Right cardiac atrium (tissue), 5 donors: ENCODE data around the gene TTC1. TPM values are rescaled to one million over a fixed set of nuclear protein-coding genes. Genes with fewer than 3 reads are reported as not detected.

Experiments
- ATAC-seq, 2 donors: fragments of 200-7000 bp; cut with Tn5 transposase; one replicate each; pipeline versions ENCODE4 v1.8.0 to v1.9.1; 2020; ENCODE audit warnings: moderate library complexity in 2 of 2, mild to moderate bottlenecking in 1 of 2
- DNase-seq, 3 donors: peaks; one replicate each; pipeline ENCODE4 v3.0.0-alpha.2; 2020
- H3K27ac ChIP-seq: one replicate; pipeline ENCODE4 v1.5.1; 2013; ENCODE audit warnings: mild to moderate bottlenecking, low read length, control low read depth, moderate library complexity
- H3K27me3 ChIP-seq: one replicate; pipeline ENCODE4 v1.6.1; 2013; ENCODE audit not compliant: control insufficient read depth, insufficient read depth
- H3K4me1 ChIP-seq: one replicate; pipeline ENCODE4 v1.6.1; 2013; ENCODE audit warnings: low read length; ENCODE audit not compliant: control insufficient read depth, insufficient read depth
- H3K4me3 ChIP-seq: one replicate; pipeline ENCODE4 v1.5.1; 2013; ENCODE audit warnings: low read length, control low read depth
- H3K9me3 ChIP-seq: one replicate; pipeline ENCODE4 v1.6.1; 2013; ENCODE audit warnings: low read length; ENCODE audit not compliant: control insufficient read depth
- WGBS: extraction: QIAGEN DNeasy Blood & Tissue Kit; methylation state at CpG from one replicate; pipeline ENCODE4 v1.1.7; 2013; 5-methylcytosine and 5-hydroxymethylcytosine counted together
- intact Hi-C, 4 donors: fragments of 100-400 bp; cut with DNase I; formaldehyde crosslinking; loops; one replicate each; pipeline versions ENCODE4 v1.11.0 to v1.14.0; 2022 to 2023
- polyA plus RNA-seq: library from polyadenylated mRNA; stranded (reverse); fragments of 200-250 nt; gene quantifications from one replicate; pipeline ENCODE4 v1.2.3, GENCODE V29; 2013
- total RNA-seq, 4 donors: library from RNA; stranded (reverse); fragmentation: NEBNext Ultra II Directional; extraction: Animal tissue kit (Norgen Biotek cat#: 25700); gene quantifications; one replicate each; pipeline ENCODE4 v1.2.1, GENCODE V29; 2021
- donor health status: healthy with polysubstance abuse.
- donor health status: DM: no; HTN: yes; CAD: no.
- donor health status: DM: no; HTN: no; CAD: no.
- donor health status: DM: no; HTN: yes; CAD: no; lungs with severe emphysema.
- donor health status: DM: yes; HTN: yes; CAD: no.

The TTC1 gene
- total and polyA plus RNA-seq, 5 donors: 79.0 to 133 (median 88.4) TPM

DNA sequence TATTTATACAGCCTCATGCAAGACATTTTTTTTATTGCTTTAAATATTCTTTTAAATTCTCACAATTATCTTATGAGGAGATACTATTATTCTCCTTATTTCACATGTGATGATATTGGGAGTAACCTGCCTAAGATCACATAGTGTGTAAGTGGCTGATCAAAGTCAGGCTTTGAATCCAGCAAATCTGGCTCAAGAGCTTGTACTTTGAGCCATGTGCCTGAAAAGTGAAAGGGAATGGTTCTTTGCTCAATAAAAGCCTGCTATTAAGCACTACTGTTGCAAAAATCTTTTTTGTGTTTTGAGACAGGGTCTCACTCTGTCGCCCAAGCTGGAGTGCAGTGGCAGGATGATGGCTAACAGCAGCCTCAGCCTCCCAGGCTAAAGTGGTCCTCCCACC is 75.2 kb downstream of the TTC1 start:
- H3K4me1 ChIP-seq: no peaks in the 10 kb centered on the region
- no peak overlapping the region for H3K4me3 ChIP-seq
- intact Hi-C loops: no loop called here
- H3K27ac ChIP-seq: no peak overlapping the region
- DNase-seq: no peak
- H3K9me3 ChIP-seq: no peaks in the 10 kb centered on the region
- 93% methylated on average over 1 of the region's 1 CpG for WGBS
- no peaks in the 10 kb centered on the region for H3K27me3 ChIP-seq
- ATAC-seq: no peak

DNA sequence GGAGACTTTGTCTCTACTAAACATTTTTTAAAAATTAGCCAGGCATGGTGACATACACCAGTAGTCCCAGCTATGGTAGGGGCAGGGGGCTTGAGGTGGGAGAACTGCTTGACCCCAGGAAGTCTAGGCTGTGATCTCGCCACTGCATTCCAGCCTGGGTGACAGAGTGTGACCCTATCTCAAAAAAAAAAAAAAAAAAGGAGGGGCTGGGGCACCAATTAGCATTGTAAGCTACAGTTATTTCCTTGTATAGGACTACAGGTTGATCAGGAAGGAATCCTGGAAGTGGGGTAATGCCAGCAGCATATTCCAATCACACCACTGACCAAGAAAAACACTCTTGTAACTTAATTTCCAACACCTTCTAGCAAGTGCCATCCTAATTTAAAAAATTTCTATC is 78.3 kb downstream of the TTC1 start:
- DNase-seq: no peak
- H3K4me1 ChIP-seq: no peaks in the 10 kb centered on the region
- intact Hi-C loops: no loop called here
- ATAC-seq: no peak
- no peak overlapping the region for H3K27ac ChIP-seq
- WGBS: 97% methylated on average over 1 of the region's 1 CpG
- H3K9me3 ChIP-seq: no peaks in the 10 kb centered on the region
- no peaks in the 10 kb centered on the region for H3K27me3 ChIP-seq
- no peak overlapping the region for H3K4me3 ChIP-seq

DNA sequence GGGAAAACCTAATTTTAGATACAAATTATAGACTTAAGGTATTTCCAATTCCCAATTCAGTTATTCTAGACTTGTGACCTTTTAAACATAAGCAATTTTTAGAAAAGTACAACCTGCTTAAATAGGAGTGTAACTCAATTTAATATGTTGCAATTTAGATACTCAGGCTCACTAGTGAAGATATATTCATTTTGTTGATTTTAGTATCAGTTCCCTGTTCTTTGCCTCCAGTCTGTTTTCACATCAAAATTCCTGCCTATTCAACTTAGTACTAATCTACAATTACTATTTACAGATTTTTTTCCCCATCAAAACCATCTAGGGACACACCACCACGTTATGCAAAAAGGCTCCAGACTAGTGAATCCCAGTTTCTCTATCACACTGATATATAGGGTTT is 79.9 kb downstream of the TTC1 start:
- H3K4me1 ChIP-seq: no peaks in the 10 kb centered on the region
- DNase-seq (no peak), ATAC-seq (no peak)
- H3K27ac ChIP-seq: no peak overlapping the region
- no peaks in the 10 kb centered on the region for H3K9me3 ChIP-seq
- H3K4me3 ChIP-seq: no peak overlapping the region
- intact Hi-C loops: no loop called here
- 82% methylated on average over 1 of the region's 1 CpG for WGBS
- H3K27me3 ChIP-seq: no peaks in the 10 kb centered on the region

GRCh38 chr5:160089531-160089930 is 80.6 kb downstream of the TTC1 start:
- H3K27me3 ChIP-seq: no peaks in the 10 kb centered on the region
- DNase-seq: no peak
- H3K27ac ChIP-seq: no peak overlapping the region
- H3K4me3 ChIP-seq: no peak overlapping the region
- H3K4me1 ChIP-seq: no peaks in the 10 kb centered on the region
- WGBS: 71% methylated on average over 2 of the region's 2 CpGs
- ATAC-seq: no peak
- H3K9me3 ChIP-seq: no peaks in the 10 kb centered on the region
- intact Hi-C loops: no loop called here

- intact Hi-C loops: no loop called here
- Histone ChIP-seq H3K4me1 (no peaks in the 10 kb centered on the region), H3K9me3 (no peaks in the 10 kb centered on the region), H3K4me3 (no peak overlapping the region), H3K27me3 (no peaks in the 10 kb centered on the region), H3K27ac (no peak overlapping the region)
- ATAC-seq: no peak
- DNase-seq: no peak
- 86% methylated on average over 1 of the region's 1 CpG for WGBS
Measured at GRCh38 chr5:160090059-160090458, 81.1 kb downstream of the TTC1 start.

- ATAC-seq: no peak
- Histone ChIP-seq H3K4me3 (no peak overlapping the region), H3K27ac (no peak overlapping the region), H3K4me1 (no peaks in the 10 kb centered on the region), H3K9me3 (no peaks in the 10 kb centered on the region), H3K27me3 (no peaks in the 10 kb centered on the region)
- no peak for DNase-seq
- intact Hi-C loops: no loop called here
- 89% methylated on average over 7 of the region's 7 CpGs for WGBS
Measured at GRCh38 chr5:160092514-160092913, 83.6 kb downstream of the TTC1 start.

GRCh38 chr5:160092960-160093707 is 84.2 kb downstream of the TTC1 start:
- ATAC-seq: no peak

GRCh38 chr5:160096178-160096577 is 87.2 kb downstream of the TTC1 start:
- WGBS: 96% methylated on average over 2 of the region's 2 CpGs
- Histone ChIP-seq H3K27ac (no peak overlapping the region), H3K4me1 (no peaks in the 10 kb centered on the region), H3K9me3 (no peaks in the 10 kb centered on the region), H3K4me3 (no peak overlapping the region), H3K27me3 (no peaks in the 10 kb centered on the region)
- no peak for ATAC-seq
- intact Hi-C loops: no loop called here
- no peak for DNase-seq

More at GRCh38 chr5:160092960-160093707, 84.2 kb downstream of the TTC1 start:
- H3K27ac ChIP-seq: no peak overlapping the region
- H3K27me3 ChIP-seq: no peaks in the 10 kb centered on the region
- no peak for DNase-seq
- H3K4me3 ChIP-seq: no peak overlapping the region
- WGBS: 93% methylated on average over 11 of the region's 11 CpGs
- intact Hi-C loops: no loop called here
- no peaks in the 10 kb centered on the region for H3K4me1 ChIP-seq
- H3K9me3 ChIP-seq: no peaks in the 10 kb centered on the region

DNA sequence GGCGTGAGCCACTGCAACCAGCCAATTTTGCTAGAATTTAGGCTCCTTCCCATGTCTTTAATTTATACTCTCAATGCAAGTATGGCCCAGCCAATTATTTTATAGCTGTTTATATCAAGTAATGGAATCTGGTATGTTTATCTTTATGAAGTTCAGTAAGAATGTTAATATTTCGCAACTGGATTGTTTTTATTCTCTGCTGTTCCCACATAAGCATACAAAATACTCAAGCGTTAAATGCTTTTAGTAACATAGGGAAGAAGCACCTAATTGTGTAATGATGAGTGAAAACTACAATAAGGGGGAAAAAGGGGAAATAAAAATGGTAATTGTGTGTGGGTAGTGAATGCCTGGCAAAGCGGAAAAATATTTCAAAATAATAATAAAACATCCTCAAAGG is 89.1 kb downstream of the TTC1 start:
- H3K27ac ChIP-seq: no peak overlapping the region
- H3K4me1 ChIP-seq: no peaks in the 10 kb centered on the region
- H3K4me3 ChIP-seq: no peak overlapping the region
- H3K27me3 ChIP-seq: no peaks in the 10 kb centered on the region
- WGBS: 88% methylated on average over 4 of the region's 4 CpGs
- ATAC-seq (no peak), DNase-seq (no peak)
- H3K9me3 ChIP-seq: no peaks in the 10 kb centered on the region
- intact Hi-C loops: no loop called here

GRCh38 chr5:160105686-160106360 is 96.9 kb downstream of the TTC1 start:
- no peaks in the 10 kb centered on the region for H3K9me3 ChIP-seq
- H3K4me3 ChIP-seq: no peak overlapping the region
- intact Hi-C loops: no loop called here
- ATAC-seq: no peak
- 86% methylated on average over 4 of the region's 4 CpGs for WGBS
- H3K27me3 ChIP-seq: no peaks in the 10 kb centered on the region
- H3K4me1 ChIP-seq: no peaks in the 10 kb centered on the region
- no peak overlapping the region for H3K27ac ChIP-seq
- DNase-seq: no peak

DNA sequence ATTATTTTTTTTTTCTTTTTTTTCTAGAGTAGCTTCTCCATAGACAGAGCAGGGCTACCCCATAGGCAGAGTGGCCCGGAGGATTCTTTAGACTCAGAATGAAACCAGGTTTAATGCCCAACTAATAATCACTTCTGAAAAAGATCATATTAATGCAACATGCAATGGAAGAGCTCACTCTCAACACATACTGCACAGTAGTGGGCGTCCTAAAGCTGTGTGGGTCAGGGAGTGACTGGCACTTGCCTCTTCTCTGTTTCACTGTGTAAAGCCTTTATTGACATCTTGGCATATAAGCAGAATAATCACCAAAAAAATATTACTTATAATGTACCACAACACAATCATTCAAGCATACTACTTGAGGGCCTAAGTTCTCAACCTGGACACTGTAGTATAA is 99.2 kb downstream of the TTC1 start:
- DNase-seq (no peak), ATAC-seq (no peak)
- intact Hi-C loops: no loop called here
- H3K27me3 ChIP-seq: no peaks in the 10 kb centered on the region
- WGBS: 96% methylated on average over 2 of the region's 2 CpGs
- no peak overlapping the region for H3K27ac ChIP-seq
- H3K4me3 ChIP-seq: no peak overlapping the region
- no peaks in the 10 kb centered on the region for H3K4me1 ChIP-seq
- no peaks in the 10 kb centered on the region for H3K9me3 ChIP-seq
